CD4-positive, alpha-beta T cell (primary cell): Measurements from ENCODE around the gene ZBTB7C. TPM values are rescaled to one million over a fixed set of nuclear protein-coding genes. Genes with fewer than 3 reads are reported as not detected.

Experiments
- ATAC-seq: fragments of 200-7000 bp; cut with Tn5 transposase; one replicate; pipeline ENCODE4 v1.10.0; 2022; ENCODE audit warnings: mild to moderate bottlenecking; ENCODE audit not compliant: poor library complexity
- CTCF ChIA-PET: fragments of 350-600 bp; sonication (Branson Sonifier 250); formaldehyde crosslinking; loops from one replicate; lab custom pipeline; 2021; ENCODE audit warnings: antibody characterized with exemption, inconsistent platforms; lab: Charles Lee
- POLR2A ChIA-PET: fragments of 350-600 bp; sonication (Branson Sonifier 250); formaldehyde crosslinking; loops from one replicate; lab custom pipeline; 2021; ENCODE audit warnings: antibody characterized with exemption, inconsistent platforms; lab: Charles Lee
- DNase-seq, 14 experiments: peaks; one replicate each; pipeline ENCODE4 v3.0.0-alpha.2; 2013 to 2020; ENCODE audit warnings: mixed read lengths in 2 of 14
- H3K27ac ChIP-seq, 2 donors: one replicate each; pipeline versions ENCODE4 v1.5.1 to v1.7.0; 2013; ENCODE audit warnings: low read length in 2 of 2, low read depth in 1 of 2, mild to moderate bottlenecking in 1 of 2
- H3K27me3 ChIP-seq, 2 experiments: 1 replicate in 1 of 2; 2 replicates in 1 of 2; pipeline versions ENCODE4 v1.6.1 to v1.7.0; 2013; ENCODE audit warnings: low read length in 2 of 2, control low read depth in 1 of 2, mild to moderate bottlenecking in 1 of 2, moderate library complexity in 1 of 2; ENCODE audit not compliant: insufficient read depth in 2 of 2, control insufficient read depth in 1 of 2
- H3K36me3 ChIP-seq: one replicate; pipeline ENCODE4 v1.6.1; 2013; ENCODE audit warnings: low read length, control low read depth; ENCODE audit not compliant: insufficient read depth
- H3K4me1 ChIP-seq: one replicate; pipeline ENCODE4 v1.6.1; 2013; ENCODE audit warnings: low read length, control low read depth; ENCODE audit not compliant: insufficient read depth
- H3K4me3 ChIP-seq: one replicate; pipeline ENCODE4 v1.5.1; 2013; ENCODE audit warnings: mild to moderate bottlenecking, low read length, moderate library complexity
- H3K9me3 ChIP-seq, 2 experiments: 1 replicate in 1 of 2; 2 replicates in 1 of 2; pipeline versions ENCODE4 v1.6.1 to v1.7.0; 2013; ENCODE audit warnings: low read length in 2 of 2, mild to moderate bottlenecking in 2 of 2, control low read depth in 1 of 2, moderate library complexity in 1 of 2; ENCODE audit not compliant: control insufficient read depth in 1 of 2, insufficient read depth in 1 of 2
- H3K27ac Mint-ChIP-seq: one replicate; pipeline ENCODE4 v1.8.0; 2020; ENCODE audit warnings: mixed read lengths
- H3K27me3 Mint-ChIP-seq: one replicate; pipeline ENCODE4 v1.8.0; 2021; ENCODE audit warnings: mixed read lengths
- H3K36me3 Mint-ChIP-seq: one replicate; pipeline ENCODE4 v1.8.0; 2021; ENCODE audit warnings: low read depth, mixed read lengths
- H3K4me1 Mint-ChIP-seq: one replicate; pipeline ENCODE4 v1.8.0; 2021; ENCODE audit warnings: low read depth, mixed read lengths
- H3K4me3 Mint-ChIP-seq: one replicate; pipeline ENCODE4 v1.8.0; 2020; ENCODE audit warnings: mild to moderate bottlenecking, mixed read lengths
- H3K9me3 Mint-ChIP-seq: one replicate; pipeline ENCODE4 v1.8.0; 2020; ENCODE audit warnings: mixed read lengths
- intact Hi-C, 2 experiments: fragments of 100-400 bp; cut with DNase I in 1 of 2; cut with micrococcal nuclease in 1 of 2; formaldehyde crosslinking; loops; one replicate each; pipeline versions ENCODE4 v1.15.1 to v1.9.0; 2023 to 2025; cut with DNase I, micrococcal nuclease
- total RNA-seq, 174 experiments: library from RNA in 2 of 174; stranded (reverse) in 2 of 174; gene quantifications; one replicate each; pipeline ENCODE4 v1.2.3 and lab custom pipeline; 2021 to 2026
- TF ChIP-seq, protein P1 (sequence below): fragments of 200-600 bp; IDR thresholded peaks from one replicate; pipeline ENCODE4 v1.8.0; 2022; ENCODE audit warnings: antibody characterized with exemption, mild to moderate bottlenecking

Gene ZBTB7C
- total RNA-seq, 2 experiments from 2014 or later: not detected

DNA sequence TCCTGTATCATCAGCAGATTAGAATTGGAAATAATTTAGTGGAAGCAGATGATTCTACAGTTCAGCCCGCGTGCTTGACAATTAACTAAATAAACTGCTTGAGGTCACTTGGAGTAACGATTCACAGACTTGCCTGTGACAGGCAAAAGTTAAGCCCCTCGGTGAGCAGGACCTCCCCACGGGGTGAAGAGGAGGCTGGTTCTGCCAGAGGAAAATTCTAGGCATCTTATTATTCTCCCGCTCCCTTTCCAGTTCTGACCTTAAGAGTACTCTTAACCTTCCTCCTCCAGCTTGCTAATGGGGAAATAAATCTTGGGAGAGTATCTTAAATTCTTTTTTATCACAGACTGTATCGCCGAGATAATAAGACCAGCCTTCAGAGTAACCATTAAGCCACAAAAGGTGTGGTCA, 309.0 kb downstream of the ZBTB7C start:
- intact Hi-C loops: loop anchor here in 1 of 2 experiments (10.0 kb wide), 1 partner anchor 325 kb away; no protein-coding TSS in a partner anchor
- Histone ChIP-seq H3K27ac (no peak overlapping the region), H3K4me3 (no peak overlapping the region), H3K9me3 (peaks cover 0 to 4% of the 10 kb centered on the region in 2 experiments), H3K4me1 (no peaks in the 10 kb centered on the region), H3K36me3 (no peaks in the 10 kb centered on the region), H3K27me3 (peaks cover 4 to 17% of the 10 kb centered on the region in 2 experiments)
- H3K9me3 Mint-ChIP-seq: no peaks in the 10 kb centered on the region
- ATAC-seq: no peak
- ChIA-PET POLR2A (no interaction called here), CTCF (interaction anchor here (1.2 kb wide), 1 partner anchor 30 kb away, joined by 3 read pairs; no protein-coding TSS in a partner anchor)
- H3K4me3 Mint-ChIP-seq: no peak overlapping the region
- no peak for DNase-seq
- H3K27me3 Mint-ChIP-seq: peaks cover 33% of the 10 kb centered on the region
- H3K27ac Mint-ChIP-seq: no peak overlapping the region
- H3K4me1 Mint-ChIP-seq: no peaks in the 10 kb centered on the region
- no peaks in the 10 kb centered on the region for H3K36me3 Mint-ChIP-seq
- TF ChIP-seq, protein P1, sequence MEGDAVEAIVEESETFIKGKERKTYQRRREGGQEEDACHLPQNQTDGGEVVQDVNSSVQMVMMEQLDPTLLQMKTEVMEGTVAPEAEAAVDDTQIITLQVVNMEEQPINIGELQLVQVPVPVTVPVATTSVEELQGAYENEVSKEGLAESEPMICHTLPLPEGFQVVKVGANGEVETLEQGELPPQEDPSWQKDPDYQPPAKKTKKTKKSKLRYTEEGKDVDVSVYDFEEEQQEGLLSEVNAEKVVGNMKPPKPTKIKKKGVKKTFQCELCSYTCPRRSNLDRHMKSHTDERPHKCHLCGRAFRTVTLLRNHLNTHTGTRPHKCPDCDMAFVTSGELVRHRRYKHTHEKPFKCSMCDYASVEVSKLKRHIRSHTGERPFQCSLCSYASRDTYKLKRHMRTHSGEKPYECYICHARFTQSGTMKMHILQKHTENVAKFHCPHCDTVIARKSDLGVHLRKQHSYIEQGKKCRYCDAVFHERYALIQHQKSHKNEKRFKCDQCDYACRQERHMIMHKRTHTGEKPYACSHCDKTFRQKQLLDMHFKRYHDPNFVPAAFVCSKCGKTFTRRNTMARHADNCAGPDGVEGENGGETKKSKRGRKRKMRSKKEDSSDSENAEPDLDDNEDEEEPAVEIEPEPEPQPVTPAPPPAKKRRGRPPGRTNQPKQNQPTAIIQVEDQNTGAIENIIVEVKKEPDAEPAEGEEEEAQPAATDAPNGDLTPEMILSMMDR: no peak

DNA sequence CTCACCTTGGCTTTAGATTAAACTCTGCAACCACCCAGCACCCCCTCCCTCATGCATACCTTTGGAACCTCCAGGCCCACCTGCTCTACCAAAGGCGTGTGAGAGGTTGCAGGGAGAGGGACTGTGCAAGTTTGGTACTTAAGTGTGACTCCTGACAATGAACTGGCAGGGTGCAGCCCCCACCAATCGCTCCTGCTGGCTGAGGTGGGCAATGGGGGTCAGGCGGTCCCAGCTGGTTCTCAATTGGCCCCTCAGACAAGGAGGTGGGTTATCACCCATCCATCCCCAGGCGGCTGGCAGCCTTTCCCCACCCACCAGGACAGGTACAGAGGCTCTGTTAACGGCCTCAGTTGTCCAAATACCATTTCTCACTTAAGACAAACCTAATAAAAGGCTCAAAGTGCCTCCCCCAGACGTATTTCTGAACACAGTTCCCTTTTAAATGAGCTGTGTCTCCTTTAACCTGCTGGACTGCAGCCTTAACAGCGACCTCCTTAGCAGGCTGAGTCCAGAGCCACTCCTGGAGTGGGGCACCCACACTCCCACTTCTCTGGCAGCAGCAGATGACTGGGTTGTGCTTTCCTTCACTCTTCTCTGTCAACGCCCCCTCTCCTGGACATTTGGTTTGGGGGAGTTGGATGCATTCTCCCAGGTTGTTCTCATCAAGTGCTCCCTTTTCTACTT, 309.6 kb downstream of the ZBTB7C start:
- Histone ChIP-seq H3K27ac (no peak overlapping the region), H3K9me3 (peaks cover 0 to 4% of the 10 kb centered on the region in 2 experiments), H3K27me3 (peaks cover 4 to 15% of the 10 kb centered on the region in 2 experiments), H3K36me3 (no peaks in the 10 kb centered on the region), H3K4me1 (no peaks in the 10 kb centered on the region), H3K4me3 (no peak overlapping the region)
- ChIA-PET POLR2A (no interaction called here), CTCF (interaction anchor here (1.2 kb wide), 1 partner anchor 30 kb away, joined by 3 read pairs; no protein-coding TSS in a partner anchor)
- Mint-ChIP-seq H3K27me3 (peaks cover 29% of the 10 kb centered on the region), H3K36me3 (no peaks in the 10 kb centered on the region), H3K4me3 (no peak overlapping the region), H3K9me3 (no peaks in the 10 kb centered on the region), H3K27ac (no peak overlapping the region), H3K4me1 (no peaks in the 10 kb centered on the region)
- intact Hi-C loops: loop anchor here in 1 of 2 experiments (10.0 kb wide), 1 partner anchor 325 kb away; no protein-coding TSS in a partner anchor
- TF ChIP-seq, protein P1: no peak
- ATAC-seq (no peak), DNase-seq (no peak)

DNA sequence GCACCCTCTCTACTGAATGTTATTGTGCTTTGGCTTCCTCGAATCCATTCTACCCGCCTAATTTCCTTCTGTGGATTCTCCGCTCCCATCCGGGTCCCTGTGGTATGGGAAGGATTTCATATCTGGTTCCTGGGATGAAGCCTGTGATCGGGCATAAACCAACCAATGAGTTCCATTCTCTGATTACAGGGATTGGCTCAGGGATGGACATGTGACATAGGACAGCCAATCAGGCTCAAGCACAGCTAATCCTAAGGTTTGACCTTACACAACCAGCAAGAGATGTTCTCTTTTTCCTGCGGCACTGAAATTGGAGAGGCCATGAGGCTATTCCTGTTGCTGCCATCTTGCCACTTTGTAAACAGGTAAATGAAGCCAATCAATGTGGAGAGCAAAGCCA, 310.6 kb downstream of the ZBTB7C start:
- Histone ChIP-seq H3K9me3 (peaks cover 0 to 4% of the 10 kb centered on the region in 2 experiments), H3K27ac (no peak overlapping the region), H3K4me3 (no peak overlapping the region), H3K4me1 (no peaks in the 10 kb centered on the region), H3K27me3 (peaks cover 4 to 14% of the 10 kb centered on the region in 2 experiments), H3K36me3 (no peaks in the 10 kb centered on the region)
- Mint-ChIP-seq H3K4me1 (no peaks in the 10 kb centered on the region), H3K4me3 (no peak overlapping the region), H3K9me3 (no peaks in the 10 kb centered on the region), H3K27ac (no peak overlapping the region), H3K27me3 (peaks cover 29% of the 10 kb centered on the region), H3K36me3 (no peaks in the 10 kb centered on the region)
- intact Hi-C loops: no loop called here
- ATAC-seq (no peak), DNase-seq (no peak)
- TF ChIP-seq, protein P1: no peak
- POLR2A ChIA-PET: no interaction called here
- CTCF ChIA-PET: no interaction called here
